GM18909 (cell line): Measurements from ENCODE around the gene NDUFB6.
"Not testable (repeated sequence)": the region's sequence is repeated elsewhere in the genome, so short reads cannot be mapped to it uniquely, and the experiment has no call there.

Experiments used
- ATAC-seq: cut with Tn5 transposase; IDR thresholded peaks from one replicate; pipeline ENCODE4 v1.9.1; 2021; ENCODE audit warnings: mild to moderate bottlenecking; ENCODE audit not compliant: unreplicated experiment, poor library complexity

Gene NDUFB6

DNA sequence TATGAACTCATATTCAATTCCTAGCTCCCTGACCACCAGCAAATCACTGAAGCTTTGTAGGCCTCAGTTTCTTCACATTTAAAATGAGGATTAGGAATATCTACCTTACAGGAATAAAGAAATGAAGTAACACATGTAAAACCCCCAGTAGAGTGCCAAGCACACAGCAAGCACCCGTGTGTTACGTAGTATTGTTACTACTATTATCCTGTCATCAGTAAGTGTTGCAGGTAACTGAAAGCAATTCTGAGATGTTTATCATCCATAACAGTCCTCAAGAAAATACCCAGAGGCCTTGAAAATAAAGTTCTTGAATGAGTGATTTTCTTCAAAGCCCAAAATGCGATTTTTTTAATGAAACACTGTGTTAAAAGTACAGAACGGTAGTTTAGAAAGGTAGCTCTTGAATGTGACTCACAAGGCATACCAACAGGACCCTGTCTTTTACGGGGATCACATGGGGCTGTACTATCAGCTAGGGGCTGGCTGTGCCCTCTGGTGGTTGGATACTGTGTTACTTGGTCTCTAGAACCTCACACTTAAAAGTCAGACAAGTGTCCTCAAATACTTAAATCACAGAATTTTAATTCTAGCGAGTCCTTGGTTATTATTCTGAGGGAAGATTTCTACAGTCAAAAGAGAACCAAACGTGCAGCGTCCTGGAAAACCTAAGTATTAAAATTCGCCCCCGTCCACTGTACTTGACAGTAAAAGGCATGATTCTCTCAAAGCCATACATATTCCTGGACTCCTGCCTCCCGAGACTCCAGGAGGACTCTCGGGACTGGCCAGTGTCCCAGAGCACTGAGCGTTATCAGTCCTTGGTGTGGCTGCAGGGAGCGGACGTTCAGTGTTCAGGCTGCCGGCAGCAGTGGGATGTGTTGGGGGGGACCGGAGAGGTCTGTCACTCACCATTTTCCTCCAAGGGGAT lies 725 bp downstream of the NDUFB6 start:
- peak; percentile 93 for ATAC-seq

DNA sequence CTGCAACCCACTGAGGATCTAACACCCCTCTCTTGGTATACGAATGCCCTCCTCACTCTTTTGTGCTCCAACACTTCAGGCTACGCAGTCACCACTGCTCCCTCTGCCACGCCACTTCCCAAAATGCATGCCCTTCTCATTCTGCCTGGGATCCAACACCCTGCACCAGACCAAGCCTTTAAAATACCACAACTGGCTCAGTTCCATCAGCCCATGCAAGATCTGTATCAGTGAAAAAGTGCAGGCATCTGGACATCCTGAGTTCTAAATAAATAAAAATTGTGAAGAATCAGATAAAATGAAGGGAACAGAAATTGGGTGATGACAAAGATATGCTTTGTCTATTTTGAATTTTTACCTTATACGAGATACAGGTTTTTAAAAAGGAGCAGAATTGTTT lies 2.7 kb downstream of the NDUFB6 start:
- no peak for ATAC-seq

DNA sequence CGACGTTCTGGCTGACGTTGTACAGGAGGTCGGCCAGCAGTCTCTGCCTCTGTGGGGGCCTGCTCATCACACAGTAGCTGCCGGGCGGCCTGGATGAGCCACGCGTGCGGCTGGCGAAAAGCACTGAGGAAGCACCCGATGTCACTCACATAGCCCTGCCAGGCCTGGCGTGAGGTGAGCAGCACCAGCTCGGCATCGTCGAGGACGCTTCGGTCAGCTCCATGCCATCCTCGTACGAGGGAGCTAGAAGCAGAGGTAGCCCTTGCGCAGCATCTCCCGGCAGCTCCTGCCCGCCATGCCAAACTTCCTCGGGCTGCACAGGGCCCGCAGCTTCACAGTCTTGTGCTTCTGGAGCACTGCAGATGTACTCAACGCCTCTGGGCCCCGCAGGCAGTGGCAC lies 6.2 kb downstream of the NDUFB6 start:
- ATAC-seq = no peak

DNA sequence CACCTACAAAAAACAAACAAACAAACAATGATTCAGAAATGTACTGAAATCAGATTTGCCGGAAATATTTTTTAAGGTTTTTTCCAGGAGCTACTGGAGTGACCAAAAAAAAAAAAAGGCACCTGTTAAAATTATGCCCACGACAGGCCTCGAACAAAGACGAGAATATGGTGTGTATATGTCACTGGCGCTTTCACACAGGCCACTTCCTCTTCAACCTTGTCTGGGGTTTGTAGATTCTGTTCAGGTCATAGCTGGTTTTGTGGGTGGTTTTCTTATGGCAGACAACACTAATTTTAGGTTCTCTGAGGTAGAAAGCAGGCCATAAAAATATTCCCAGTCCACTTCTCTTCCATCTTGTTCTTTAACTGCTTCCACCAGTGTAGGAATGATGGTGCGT lies 7.0 kb downstream of the NDUFB6 start:
- no peak for ATAC-seq

DNA sequence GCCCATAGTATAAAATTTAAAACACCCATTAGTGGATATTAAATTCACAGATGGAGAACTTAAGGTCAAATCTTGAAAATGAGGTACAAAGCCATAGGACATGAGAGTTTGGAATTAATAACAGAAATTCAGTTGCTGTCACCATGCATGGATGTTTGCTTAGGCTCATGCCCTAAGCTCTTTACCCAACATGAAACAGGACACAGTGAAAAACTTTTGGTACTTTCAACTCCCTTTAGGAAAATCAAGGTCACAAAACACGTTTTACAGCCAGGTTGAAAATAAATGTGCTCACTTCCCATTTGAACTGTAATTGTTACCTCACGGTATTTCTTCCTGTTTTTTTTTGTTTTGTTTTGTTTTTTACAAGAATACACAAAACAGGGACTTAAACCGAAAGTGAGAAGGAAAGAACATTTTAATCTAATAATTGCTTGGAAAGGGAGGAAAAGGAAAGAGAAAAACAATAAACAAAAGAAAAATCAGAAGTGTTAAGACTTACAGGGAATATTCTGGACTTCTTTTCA lies 14.5 kb downstream of the NDUFB6 start:
- ATAC-seq = no peak

DNA sequence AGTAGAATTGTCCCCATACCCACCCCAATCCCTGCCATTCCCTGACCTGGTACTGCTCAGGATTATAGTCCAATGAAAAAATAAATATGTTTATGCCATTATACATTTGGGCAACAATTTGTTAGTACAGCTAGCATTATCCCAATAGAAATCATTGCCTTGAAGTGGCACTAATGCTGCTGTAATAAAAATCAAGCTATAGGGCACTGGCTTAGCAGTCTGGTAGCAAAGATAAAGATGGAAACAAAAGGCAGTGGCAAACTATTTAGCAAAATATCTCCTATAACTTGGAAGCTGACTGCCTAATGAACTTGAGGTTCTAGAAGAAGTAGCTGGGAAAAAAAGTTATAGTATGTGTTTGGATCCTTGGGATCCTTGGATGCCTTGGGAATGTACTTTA lies 18.4 kb downstream of the NDUFB6 start:
- ATAC-seq = no peak

DNA sequence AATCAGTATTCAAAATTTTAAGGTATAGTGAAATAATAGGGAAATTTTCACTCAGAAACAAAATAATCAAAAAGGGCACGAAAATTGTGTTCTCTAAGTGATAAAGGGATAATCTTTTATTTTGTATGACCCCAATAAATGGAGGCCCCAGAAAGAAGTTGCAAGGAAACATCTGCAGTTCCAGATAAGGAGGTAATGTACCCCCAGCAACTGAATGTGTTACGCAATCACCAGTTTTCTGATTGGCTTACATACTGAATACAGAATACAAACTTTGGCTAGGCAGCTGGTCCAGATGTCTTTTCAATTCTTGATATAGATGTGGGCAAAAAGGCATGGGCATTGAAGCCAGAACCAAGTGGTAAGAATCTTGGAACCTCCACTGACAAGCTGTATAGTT lies 18.9 kb downstream of the NDUFB6 start:
- ATAC-seq = no peak

DNA sequence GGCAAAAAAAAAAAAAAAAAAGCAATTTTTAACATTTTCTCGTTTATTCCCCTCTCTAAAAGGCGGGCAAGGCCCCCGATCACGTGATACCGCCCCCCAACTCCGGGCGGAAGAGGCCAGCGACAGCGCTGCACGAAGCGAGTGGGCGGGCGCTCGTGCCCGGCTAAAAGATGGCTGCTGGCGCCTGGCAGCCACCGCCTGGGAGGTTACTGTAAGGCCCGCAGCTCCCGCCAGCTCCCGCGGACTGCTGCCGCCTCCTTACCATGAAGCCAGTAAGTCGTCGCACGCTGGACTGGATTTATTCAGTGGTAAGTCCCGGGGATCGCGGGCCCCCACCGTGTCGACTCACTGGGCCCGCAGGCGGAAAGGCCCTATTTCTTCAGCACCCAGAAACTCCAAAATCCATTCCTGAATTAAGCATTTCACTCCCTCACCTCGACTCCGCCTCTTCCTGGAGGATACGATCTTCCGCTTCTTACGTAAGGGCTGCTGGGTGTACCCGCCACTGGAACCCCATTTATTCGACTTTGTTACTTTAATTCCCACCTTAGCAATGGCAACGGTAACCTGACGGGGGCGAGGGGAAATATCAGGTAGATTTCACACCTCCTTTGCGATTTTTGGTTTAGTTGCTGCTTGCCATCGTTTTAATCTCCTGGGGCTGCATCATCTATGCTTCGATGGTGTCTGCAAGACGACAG lies 20.6 kb downstream of the NDUFB6 start, which contains the start of the genes SMIM27 and TOPORS:
Gene SMIM27 (plus strand): TSS at position 156 of the 701 bp plus-strand sequence. CDS start 108 bp downstream, at position 264.
Gene TOPORS (minus strand): TSS at position 415 of the 701 bp plus-strand sequence. CDS start 150 bp downstream, at position 265.
- ATAC-seq = peak; percentile 82

DNA sequence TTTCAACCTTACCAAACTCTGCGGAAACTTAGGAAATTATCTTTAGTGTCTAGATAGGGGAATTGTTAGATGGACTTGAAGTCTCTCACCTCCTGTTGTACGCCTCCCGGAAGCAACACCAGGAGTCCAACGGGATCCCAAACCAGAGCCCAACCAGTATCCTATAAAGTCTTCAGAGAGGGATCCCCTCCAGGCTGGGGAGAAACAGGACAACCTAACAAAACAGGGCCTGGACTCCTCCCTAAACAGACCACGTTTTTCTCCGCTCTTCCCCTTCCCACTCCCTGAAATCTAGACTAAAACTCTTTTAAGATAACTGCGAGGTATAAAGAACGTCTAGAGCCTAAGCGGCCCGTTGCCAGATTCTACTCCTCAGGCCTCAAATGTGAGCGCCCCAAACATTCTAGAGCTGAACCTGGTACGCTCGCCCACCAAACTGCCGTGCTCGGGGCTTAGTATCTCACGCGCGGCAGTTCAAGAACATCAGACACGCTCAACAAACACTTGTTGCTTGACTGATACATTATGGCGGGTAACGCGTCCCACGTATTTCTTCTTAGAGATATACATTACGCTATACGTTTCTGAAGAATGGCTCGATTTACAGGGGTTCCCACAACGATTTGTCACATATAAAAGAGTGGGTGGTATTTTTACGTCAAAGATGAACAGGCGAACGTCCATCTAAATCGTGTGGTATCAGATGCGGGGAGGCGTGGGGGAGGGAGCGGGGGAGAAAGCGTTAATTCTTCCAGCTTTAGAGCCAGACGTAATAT lies 21.5 kb downstream of the NDUFB6 start:
- peak; percentile 2 for ATAC-seq

DNA sequence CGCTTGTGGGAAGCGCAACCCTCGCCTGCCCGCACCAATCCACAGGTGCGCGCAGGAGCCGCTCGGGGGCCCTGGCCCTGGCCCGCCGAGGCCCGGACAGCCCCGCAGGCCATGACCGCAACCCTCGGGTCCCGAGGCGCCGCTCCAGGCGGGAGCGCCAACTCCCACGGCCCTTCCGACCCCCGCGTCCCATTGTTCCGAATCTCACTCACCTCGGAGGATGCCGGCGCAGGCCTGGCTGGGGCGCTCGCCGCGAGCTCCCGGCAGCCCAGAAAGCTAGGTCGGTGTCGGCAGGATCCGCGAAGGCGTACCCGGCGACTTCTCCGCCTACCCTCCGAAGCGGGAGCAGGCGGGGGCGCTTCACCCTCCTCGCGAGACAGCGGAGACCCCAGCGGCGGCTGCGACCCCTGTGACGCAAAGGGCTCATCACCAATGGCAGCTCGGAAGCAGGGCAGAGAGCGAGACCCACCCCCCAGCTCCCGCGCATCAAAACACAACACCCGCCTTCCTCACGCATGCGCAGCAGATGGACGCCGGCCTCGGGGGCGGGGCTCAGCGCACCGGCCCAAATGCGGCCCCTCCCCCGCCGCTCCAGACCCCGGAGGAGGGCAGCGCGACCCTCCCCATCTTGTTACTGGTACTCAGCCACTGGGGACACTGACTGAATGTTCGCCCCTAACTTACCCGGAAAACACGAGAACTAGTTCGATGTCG lies 22.2 kb downstream of the NDUFB6 start:
- ATAC-seq = peak; percentile 66

DNA sequence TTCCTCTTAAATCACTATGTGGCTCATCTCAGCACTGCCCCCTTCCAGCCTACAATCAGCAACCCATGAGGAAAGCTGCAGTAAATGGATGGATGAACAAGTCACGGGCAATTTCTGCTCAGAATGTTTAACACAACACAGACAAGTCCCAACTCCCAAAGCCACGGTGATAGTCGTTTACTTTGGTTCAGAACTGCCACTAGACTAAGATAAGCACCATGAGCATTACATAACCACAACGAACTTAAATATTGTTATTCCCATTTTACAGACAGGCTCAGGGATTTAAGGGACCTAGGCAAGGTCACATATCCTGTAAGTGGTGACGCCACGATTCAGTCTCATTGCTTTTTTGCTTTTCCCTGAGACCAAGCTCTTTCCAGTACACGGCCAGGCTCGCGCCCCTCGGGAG lies 22.8 kb downstream of the NDUFB6 start:
- ATAC-seq = no peak

DNA sequence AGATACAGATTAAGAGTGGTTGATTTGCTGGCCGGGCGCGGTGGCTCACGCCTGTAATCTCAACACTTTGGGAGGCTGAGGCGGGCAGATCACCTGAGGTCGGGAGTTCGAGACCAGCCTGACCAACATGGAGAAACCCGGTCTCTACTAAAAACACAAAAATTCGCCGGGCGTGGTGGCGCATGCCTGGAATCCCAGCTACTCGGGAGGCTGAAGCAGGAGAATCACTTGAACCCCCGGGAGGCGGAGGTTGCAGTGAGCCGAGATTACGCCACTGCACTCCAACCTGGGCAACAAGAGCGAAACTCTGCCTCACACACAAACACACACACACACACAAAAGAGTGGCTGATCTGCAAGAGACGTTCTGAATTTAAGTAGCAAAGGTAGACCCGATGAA lies 24.7 kb downstream of the NDUFB6 start:
- not testable (repeated sequence) for ATAC-seq

DNA sequence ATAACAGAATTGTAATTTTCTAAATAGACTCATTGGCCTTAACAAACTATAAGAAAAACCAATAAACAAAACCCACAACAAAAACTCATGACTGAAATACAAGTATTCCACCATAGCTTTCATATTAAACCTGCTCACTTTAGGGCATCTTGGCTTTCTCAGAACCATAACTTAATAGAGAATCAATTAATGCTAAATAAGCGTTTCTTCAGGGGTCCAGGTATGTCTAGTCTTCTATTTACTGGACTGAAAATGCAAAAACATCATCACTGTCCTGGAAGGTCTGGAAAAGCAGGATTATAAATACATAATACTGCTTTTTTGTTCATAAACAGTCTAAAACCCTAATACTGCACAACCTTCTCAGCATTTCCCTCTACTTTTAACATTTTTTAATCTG lies 27.1 kb downstream of the NDUFB6 start:
- ATAC-seq = no peak

DNA sequence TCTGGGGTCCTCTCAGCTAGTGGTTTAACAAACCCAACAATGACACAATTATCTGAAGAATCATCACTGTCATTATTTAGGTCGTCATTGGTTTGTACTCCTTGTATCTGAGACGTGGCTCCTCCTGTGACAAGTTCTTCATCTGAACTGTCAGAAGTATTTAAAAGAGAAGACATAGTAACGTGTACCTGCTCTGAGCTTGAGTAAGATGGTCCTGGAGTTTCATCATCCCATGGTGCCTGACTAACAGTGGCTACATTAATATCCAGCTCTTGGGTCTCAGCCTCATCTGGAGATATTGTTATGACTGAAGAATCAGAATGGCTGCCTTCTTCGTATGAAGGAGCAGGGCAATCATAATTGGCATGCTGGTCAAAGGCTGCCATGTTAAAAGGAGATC lies 29.9 kb downstream of the NDUFB6 start:
- no peak for ATAC-seq

DNA sequence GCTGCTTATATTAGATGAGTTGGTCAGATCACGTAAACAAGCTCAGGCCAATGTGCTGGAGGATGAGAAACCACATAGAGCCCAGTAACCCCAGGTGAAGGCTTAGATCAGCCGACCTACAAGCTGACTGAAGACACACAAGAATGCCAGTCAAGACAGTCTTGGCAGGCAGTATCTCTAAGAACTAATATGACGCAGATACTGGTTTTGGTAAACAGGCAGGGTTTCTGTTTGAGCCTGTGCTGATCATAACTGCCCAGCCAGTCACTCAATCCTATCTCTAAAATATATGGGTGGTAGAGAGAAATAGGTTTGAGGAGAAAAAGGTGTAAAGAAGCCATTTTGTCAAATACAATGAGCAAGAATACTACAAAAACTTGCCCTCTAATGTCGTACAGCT lies 39.1 kb downstream of the NDUFB6 start:
- ATAC-seq = no peak

DNA sequence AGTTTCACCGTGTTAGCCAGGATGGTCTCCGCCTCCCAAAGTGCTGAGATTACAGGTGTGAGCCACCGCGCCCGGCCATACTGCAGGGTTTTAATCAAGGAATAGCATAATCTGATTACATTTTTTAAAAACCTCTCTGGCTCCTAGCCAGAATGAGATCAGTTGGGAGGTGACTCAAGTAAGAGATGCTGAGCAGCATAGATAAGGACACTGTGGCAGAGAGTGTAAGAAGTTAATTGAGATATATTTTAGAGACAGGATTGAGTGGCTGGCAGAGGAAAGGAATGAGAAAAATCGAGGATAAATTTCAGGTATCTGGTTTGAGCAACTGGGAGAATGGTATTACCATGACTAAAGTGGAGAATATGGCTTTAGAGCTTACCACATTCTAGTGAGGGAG lies 39.6 kb downstream of the NDUFB6 start:
- ATAC-seq = no peak

DNA sequence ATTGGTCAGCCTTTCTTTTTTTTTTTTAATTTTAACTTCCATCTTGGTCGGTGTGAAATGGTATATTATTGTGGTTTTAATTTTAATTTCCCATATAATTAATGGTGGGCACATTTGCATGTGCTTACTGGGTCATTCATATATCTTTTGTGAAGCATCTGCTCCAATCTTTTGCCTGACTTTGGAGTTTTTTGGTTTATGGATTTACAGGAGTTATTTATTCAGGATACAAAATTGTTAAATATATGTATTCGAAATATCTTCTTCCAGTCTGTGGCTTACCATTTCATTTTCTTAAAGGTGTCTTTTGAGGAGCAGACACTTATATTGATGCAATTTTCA lies 46.3 kb downstream of the NDUFB6 start:
- no peak for ATAC-seq

DNA sequence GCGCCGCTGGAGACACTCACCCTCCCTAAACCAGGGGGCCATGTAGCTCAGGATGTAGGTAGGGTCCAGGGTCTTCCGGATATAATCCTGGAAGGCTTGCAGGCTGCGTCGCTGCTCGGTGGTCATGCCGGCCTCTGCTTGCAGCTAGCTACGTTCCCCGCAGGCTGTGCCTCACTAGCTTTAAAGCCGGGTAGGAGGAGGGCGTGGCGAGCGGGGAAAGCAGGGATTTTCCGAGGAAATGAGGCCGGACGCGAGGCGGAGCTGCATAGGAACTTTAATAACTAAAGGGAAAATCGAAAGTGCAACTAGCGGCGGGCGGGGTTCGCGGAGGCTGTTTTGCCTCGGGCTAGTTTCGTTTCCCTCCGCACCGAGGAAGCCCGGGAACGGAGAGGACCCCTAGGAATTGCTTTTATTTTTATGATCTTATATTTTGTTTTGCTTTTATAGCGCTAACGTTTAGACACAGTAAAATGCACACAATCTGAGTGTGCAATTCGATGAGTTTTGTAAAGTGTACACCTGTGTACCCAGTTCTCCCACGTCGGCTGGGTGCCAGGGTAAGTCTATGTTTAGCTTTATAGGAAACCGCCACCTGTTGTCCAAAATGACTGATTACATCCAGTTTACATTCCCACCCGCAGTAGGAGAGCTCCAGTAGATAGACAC lies 46.8 kb downstream of the NDUFB6 start, which contains the start of gene RIGI:
Gene RIGI (minus strand): TSS at position 156 of the 666 bp plus-strand sequence. CDS start 30 bp downstream, at position 126.
- peak; percentile 73 for ATAC-seq

DNA sequence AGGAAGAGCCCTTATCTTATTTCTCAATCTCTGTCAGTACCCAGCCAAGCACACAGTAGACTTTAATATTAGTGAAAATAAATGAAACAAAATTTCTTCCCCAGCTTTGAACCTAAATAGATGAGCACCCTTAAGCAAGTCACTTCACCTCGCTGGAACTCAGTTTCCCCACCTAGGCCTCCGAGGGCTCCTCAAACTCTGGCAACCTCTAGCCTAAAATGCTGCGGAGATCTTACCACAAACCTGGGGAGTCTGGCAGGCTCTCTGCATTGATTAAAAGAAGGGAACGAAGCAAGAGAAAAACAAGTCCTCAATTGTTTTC lies 47.3 kb downstream of the NDUFB6 start:
- ATAC-seq = no peak
